ENCODE data around the gene CCNL2.
"Not testable (repeated sequence)": the region's sequence is repeated elsewhere in the genome, so short reads cannot be mapped to it uniquely, and the experiment has no call there.

The CCNL2 gene

DNA sequence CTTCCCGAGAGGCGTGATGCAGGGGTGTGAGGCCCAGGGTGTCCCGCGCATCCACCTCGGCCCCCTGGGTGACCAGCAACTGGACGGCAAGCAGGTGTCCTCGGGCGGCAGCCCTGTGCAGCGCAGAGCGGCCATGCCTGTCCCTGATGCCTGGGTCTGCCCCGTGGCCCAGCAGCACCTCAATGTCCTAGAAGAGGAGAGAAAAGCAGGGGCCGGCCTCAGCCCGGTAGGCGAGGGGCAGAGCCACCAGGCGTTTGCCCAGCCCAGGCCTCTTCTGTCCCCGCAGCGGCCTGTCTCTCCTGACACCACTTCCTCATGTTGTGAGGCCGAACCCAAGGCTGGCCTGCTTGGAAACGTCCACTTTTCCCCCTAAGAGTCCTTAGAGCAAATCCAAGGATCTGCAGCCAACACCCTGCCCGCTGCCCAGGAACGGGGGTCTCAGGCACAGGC, 20.3 kb upstream of the CCNL2 start:
- no peak for DNase-seq

DNA sequence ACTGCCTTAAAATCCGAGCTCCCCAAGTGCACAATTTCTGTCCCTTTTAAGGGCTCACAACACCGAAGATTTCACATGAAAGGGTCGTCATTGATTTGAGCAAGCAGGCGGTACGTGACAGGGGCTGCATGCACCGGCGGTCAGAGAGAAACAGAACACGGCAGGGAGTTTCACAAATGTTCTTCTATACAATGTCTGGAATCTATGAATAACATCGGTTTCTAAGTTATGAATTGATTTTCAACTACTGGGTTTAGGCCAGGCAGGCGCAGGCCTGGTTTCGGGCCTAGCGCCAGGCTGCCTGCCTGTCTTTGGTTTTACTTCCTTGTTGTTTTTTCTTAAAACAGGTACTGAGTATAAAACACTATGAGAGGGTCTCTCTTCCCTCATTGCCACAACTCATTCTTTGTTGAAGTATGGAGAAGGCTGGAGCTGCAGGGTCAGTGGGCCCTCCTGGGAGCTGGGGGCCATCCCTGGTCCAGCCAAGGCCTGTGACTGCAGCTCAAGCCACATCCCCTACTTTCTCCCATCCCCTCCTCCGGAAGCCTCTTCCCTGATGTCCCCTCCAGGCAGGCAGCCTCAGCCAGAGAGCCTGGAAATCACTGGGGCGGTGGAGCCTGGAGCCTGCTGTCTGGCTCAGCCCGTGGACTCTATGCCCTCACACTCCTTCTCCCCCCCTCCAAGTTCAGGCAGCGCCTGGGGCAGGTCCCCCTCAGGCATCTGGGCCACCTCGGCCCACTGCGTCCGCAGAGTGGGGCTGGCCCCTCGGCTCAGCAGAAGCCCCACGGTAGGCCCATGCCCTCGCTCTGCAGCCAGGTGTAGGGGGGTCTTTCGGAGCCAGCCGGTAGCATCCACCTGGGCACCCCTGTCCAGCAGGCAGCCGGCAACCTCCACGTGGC, 19.6 kb upstream of the CCNL2 start:
- DNase-seq: no peak

DNA sequence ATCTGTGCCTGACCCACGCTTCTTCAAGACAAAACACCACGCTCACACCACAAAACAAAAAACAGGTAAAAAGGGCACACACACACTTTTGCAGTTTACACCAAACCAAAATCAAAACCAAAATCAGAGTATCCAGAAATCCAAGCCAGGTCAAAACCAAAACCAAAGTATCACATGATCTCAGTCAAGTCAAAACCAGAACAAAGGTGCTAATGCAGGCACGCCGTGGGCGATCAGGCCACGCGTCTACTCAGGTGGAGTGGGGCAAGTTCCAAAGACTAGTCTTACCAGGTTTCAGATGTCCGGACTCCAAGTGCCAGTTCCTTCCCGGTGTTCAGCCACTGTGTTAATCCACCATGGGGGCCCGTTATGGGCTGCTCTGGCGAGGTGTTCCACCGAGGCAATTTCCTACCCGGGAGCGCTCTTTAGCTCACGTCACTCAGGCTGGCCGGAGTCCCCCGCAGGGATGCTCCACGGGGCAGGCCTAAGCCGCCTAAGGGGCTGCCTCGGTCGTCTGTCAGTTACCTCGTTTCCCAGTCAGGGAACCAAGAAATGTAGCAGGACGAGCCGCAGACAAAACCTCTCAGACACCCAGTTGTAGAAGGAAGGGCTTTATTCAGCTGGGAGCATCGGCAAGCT, 18.8 kb upstream of the CCNL2 start:
- not testable (repeated sequence) for DNase-seq

DNA sequence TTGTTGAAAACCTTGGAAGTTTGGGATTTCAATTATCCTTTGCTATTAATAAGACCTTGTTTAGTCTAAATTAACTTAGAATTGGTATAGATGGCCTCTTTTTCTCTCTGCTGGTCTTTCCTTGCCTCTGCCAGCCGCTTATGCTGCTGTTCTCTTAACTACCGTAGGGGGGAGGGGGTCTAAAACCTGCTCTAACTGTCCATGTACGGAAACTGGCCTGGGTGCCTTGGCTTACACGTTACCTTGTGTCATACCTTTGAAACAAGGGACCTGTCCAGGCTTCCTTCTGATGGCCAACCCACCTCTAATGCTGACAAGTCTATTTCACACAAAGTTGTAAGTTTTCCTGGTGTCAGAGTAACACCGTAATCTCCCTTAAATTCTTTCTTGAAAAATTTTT, 18.3 kb upstream of the CCNL2 start:
- not testable (repeated sequence) for DNase-seq

DNA sequence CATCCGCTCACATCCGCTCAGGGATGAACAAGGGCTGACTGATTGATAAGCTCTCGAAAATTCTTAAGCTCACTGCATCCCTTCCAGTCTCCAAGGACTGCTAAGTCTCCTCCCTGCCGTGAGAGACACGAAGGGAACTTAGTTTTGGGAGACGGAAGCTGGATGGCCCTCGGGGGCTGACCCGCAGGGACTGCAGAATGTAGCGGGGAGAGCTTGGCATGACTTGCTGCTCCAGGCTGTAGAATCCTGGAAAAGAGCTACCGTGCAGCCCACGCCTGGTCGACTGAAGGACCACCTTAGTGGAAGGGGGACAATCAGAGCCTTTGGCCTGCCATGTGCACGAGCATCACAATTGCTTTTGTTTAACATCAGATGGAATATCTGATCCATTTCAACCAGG, 16.6 kb upstream of the CCNL2 start:
- DNase-seq: no peak

DNA sequence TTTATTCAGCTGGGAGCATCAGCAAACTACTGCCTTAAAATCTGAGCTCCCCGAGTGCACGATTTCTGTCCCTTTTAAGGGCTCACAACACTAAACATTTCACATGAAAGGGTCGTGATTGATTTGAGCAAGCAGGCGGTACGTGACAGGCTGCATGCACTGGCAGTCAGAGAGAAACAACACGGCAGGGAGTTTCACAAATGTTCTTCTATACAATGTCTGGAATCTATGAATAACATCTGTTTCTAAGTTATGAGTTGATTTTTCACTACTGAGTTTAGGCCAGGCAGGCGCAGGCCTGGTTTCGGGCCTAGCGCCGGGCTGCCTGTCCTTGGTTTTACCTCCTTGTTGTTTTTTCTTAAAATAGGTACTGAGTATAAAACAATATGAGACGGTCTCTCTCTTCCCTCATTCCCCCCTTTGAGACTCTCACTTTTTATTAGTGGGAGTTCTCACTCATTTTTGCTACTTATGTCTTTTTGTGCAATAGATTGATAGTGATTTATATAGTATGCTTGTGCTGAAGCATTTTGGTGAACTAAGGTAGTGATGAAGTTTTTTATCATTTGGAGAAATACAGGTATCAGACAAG, 13.3 kb upstream of the CCNL2 start:
- not testable (repeated sequence) for DNase-seq

DNA sequence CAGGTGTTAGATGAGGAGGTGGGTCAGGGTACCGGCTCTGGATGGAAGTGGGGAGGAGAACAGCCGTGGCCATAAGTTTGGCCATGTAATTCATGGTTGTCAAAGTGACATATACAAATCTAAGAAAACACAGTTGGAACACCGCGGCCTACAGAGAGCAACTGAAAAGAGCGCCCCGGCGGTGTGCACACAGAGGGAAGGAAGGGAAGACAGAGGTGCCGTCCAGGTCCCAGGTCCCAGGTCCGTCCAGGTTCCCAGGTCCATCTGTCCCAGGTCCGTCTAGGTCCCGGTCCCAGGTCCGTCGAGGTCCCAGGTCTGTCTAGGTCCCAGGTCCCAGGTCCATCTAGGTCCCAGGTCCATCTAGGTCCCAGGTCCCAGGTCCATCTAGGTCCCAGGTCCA, 12.5 kb upstream of the CCNL2 start:
- no peak for DNase-seq

DNA sequence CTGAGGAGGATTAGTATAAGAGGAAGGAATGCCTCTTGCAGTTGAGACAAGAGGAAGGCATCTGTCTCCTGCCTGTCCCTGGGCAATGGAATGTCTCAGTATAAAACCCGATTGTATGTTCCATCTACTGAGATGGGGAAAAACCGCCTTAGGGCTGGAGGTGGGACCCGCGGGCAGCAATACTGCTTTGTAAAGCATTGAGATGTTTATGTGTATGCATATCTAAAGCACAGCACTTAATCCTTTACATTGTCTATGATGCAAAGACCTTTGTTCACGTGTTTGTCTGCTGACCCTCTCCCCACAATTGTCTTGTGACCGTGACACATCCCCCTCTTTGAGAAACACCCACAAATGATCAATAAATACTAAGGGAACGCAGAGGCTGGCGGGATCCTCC, 11.1 kb upstream of the CCNL2 start:
- not testable (repeated sequence) for DNase-seq

DNA sequence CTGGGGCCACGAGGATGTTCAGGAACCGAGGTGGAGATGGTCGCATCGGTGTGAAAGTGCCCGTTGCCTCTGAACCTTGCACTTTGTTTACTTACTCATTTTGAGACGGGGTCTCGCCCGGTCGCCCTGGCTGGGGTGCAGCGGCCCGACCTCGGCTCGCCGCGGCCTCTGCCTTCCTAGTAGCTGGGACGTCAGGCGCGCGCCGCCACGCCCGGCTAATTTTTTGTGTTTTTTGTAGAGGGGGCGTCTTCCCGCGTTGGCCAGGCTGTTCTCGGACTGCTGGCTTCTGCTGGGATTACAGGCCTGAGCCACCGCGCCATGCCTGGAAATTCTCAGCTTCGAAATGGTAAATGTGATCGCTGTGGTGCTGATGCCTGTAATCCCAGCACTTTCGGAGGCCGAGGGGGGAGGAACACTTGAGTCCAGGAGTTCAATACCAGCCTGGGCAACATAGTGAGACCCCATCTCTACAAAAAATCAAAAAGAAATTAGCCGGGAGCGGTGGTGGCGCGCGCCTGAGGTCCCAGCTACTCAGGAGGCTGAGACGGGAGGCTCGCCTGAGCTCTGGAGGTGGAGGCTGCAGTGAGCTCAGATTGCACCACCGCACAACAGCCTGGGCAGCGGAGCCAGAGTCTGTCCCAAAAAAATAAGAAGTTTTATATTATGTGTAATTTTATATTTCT, 8.6 kb upstream of the CCNL2 start:
- peak in 1 of 5 donors; percentile 23 for DNase-seq

DNA sequence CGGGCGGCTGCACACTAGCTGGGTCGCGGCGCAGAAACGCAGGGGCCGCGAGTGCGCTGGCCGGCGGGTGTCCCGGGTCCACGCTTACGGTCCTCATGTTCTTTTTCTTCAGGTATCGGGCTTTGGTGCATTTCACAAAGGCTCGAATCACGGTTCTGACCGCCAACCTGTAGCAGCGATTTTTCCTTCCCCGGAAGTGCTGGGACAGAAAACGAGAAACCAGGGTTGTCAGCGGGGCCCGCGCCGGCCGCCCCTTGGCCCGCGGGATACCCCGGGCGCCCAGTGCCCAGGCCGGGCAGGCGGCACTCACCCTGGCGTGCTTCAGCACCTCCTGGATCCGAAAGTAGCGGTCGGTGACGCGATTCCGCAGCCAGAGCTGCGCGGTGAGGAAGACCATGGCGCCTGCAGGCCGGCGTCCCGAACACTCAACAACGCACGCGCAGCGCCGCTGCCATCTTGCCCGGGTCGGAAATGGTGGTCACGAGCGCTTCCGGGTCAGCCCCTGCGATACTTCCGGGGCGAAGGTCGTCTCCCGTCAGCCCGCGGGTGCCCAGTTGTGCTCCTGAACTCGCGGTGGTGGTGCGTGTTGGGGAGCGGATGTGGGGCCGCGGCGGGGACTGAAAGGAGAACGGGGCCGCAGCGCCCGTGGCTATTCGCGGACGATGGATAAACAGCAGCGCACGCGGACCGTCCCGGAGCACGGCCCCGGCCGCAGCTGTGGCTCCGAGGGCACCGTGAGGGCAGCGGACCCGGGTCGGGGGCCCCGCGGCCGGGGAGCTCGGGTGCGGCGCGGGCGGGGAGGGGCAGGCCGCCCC, 7.9 kb upstream of the CCNL2 start, which contains the start of gene MRPL20:
Gene MRPL20, minus strand, starts transcription at position 473 of the 815 bp plus-strand sequence. Its CDS starts 76 bp downstream, at position 397.
- peak; percentile 92 to 97 (median 95) for DNase-seq

DNA sequence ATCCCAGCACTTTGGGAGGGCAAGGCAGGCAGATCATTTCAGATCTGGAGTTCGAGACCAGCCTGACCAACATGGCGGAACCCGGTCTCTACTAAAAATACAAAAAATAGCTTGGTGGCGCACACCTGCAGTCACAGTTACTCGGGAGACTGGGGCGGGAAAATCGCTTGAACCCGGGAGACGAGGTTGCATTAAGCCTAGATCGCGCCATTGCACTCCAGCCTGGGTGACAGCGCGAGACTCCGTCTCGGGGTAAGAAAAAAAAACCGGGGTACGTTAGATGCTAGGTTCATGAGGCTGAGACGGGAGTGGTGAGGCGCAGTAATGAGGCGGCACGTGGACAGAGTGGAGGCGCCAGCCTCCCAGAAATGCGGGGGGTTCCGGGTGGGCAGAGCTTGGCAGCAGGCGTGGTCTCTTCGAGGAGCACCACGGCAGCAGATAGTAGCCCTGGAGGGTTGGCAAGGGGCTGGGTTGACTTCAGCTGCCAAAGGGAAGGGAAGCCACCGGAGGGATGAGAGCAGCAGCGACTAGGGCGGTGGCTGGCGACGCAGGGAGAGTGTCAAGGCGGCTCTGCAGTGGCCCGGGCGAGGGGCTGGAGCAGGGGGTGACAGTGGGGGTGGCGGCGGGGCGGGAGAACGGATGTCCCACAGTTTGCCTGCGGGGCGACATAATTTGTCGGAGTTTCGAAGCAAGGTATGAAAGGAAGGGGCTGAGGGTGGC, 7.1 kb upstream of the CCNL2 start:
- no peak for DNase-seq

DNA sequence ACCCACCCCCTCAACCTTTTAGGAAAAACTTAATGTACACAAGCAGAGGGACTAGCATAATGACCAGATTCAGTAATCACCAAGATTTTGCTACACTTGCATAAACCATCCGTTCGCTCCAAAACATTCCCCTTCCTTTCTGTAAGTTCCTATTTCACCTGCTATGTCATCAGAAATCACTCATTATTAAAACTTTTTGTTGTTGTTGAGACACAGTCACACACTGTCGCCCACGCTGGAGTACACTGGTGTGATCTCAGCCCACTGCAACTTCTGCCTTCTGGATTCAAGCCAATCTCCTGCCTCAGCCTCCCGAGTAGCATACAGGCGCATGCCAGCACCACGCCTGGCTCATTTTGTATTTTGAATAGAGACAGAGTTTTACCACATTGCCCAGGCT, 4.5 kb upstream of the CCNL2 start:
- no peak for DNase-seq

DNA sequence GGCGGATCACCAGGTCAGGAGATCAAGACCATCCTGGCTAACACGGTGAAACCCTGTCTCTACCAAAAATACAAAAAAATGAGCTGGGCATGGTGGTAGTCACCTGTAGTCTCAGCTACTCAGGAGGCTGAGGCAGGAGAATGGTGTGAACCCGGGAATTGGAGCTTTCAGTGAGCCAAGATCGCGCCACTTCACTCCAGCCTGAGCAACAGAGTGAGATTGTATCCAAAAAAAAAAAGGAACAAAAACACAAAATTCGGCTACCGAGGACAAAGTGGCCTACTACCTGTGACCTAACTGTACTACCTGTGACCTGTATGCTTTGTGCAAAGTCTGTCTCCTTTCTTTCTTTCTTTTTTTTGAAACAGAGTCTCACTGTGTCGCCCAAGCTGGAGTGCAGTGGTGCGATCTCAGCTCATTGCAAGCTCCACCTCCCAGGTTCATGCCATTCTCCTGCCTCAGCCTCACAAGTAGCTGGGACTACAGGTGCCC, 3.8 kb upstream of the CCNL2 start:
- not testable (repeated sequence) for DNase-seq

DNA sequence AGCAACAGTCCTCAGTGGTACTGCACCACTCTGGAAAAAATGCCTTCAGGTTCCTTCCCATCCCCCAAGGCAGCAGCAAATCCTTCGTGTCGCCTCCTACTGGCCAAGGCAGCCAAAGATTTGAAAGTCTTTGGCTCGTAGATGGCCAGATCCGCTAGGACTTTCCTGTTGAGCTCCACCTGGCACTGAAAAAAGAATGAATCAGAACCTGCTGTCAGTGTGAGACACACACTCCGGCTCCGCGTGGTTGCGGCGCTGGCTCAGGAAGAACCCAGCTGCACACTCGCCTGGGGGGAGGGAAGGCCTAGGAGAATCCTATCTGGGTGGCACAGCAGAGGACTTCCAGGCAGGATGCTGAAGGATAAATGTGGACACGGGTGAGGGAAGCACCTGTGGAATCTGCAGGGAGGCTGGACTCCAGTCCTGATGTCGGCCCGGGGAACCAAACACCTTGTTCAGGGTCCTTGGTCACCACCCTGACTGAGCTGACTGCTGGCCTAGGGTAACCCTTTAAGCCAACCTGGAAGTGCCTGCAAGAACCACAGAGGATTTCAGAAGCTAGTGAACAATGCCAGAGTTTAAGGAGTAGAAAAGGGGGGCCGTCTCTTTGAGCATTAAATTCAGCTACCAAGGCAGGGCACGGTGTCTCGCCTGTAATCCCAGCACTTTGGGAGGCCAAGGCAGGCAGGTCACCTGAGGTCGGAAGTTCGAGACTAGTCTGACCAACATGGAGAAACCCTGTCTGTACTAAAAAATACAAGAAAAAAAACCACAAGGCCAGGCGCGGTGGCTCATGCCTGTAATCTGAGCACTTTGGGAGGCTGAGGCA, 3.2 kb upstream of the CCNL2 start:
- DNase-seq: peak in 1 of 5 donors; percentile 24

DNA sequence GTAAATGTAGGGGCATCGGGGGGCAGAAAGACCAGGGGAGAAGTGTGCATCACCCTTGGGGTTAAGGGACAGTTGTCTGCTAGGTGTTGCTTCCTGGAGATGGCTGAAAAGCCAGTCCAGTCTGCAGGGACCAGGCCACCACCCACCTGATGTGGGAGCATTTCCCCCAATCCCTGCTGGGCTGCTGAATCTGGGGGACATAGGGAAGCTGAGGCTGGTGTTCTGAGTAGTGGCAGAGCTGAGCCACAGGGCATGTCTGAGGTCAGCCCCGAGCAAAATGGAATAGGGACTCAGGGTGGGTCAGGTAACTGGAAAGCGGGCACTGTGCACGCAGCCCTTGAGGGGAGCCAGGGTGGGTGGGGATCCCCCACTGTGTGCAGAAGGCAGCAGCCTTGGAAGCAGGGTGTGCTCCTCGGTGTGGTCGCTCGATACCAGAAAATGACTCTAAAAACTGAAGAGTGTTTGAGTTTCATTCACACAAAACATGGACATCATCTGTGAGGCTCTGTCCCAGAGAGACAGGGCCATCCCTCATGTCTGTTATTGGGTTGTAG, 2.4 kb upstream of the CCNL2 start:
- DNase-seq: no peak

DNA sequence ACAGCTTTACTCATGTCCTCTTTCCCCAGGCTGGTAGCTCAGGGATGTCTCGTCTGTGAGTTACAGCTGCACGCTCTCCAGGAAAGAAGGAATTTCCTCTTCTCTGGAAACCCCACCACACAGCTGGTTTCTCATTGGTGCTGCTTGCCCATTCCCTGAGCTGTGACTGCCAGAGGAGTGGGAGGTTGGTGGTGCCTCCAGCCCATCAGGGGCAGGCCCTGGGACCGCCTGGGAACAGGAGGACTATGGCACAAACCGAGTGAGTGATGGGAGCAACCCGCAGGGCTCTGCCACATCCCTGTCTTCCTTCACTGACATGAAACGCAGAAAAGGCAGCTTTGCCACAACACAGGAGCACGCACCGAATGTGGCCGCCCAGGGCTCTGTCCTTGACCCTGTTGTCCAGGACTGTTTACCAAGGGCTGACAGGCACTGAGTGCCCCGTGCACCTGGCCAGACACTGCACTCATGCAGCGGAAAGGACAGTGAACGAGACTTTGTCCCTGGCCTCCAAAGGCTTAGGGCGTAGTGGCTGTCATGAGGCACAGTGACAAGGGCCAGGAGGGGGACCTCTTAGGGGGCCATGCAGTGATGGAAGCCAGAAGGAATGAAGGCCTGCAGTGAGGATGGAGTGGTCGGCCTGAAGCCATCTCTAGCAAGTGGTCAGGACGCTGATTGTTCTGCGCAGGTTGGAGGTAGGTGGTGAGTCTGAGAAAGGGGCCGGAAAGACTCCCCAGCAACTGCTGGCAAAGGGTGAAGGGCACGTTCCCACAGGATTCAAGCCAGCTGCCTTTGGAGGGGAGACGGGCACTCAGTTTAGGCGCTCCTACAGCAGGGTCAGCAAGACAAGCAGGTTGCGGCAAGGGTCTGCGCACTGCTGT, 1.7 kb upstream of the CCNL2 start:
- DNase-seq: no peak

DNA sequence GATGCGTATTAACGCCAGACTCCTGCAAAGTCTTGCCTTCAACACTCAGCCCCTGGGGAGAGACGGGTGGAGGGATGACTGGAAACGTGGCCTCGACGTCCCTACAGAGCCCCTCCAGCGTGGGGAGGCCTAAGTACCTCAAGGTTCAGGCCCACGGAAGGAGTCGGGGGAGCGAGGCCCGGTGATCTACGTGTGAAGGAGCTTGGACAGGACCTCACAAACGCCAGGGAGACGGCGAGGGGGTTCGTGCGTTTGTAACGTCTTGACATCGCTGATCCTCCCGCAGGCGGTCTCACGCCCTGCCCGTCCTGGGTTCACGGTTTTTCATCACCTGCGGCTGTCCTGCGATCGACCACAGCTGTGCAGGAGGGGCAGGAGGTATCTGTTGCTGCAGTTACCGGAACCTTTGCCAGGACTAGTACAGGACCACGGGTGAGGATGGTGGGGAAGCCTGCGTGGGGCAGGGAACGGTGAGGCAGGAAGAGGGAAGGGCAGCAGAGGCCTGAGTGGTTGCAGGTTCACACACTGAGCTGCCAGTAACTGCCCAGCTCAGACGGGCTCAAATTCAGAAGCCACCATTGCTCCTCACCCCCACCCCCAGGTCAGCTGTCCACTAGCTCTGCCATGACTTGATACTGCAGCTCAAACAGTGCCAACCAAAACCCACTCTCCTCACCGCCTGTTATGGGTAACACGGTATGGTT, 889 bp upstream of the CCNL2 start:
- DNase-seq: no peak

DNA sequence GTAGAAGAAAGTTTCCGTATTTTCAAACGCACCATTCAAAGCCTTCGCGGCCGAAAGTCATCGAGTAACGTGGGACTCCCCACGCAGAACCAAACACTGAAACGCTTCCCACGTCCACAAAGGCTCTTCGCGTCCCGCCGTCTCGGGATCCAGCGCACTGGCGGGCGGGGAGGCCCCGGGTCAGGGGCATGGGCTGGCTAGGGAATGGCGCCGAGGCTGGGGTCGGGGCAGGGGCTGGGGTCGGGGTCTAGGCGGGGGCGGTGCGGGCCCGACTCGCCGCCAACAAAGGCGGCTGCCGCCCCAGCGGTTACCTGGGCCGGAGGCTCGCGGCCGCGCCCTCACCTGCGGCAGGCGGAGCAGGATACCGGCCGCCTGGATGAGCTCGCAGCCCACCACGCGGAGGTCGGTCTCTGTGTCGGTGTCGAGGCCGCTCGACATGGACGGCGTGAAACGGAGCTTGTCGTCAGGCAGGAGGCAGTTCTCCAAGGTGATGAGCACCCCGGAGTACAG, 403 bp downstream of the CCNL2 start:
- DNase-seq: peak in 1 of 5 donors; percentile 24

All from T-helper 1 cell (primary cell).